Measurements from ENCODE around the gene BICDL1. TPM values are rescaled to one million over a fixed set of nuclear protein-coding genes. Genes with fewer than 3 reads are reported as not detected.

Gene BICDL1
- total RNA-seq, 2 experiments from 2014 or later = 128 to 133 TPM

GRCh38 chr12:120115692-120116440 is 126.8 kb downstream of the BICDL1 start:
- Mint-ChIP-seq H3K4me3 (peak overlapping the region; percentile 98), H3K4me1 (ENCODE audit: low read depth) (peaks cover 71% of the 10 kb centered on the region), H3K27ac (peak overlapping the region; percentile 90), H3K27me3 (ENCODE audit: low read depth) (no peaks in the 10 kb centered on the region), H3K9me3 (no peaks in the 10 kb centered on the region), H3K36me3 (ENCODE audit: low read depth) (peaks cover 22% of the 10 kb centered on the region)
- DNase-seq = peak; percentile 50
- CTCF ChIA-PET = interaction anchor here (1.1 to 1.3 kb wide), 2 partner anchors 85 to 86 kb away, joined by 3 to 4 read pairs; partner anchors contain the start of gene RPLP0
- intact Hi-C loops (cut with micrococcal nuclease) = loop anchor here (1.0 to 5.0 kb wide), 5 partner anchors 85 to 421 kb away; partner anchors contain the start of genes BICDL1, COX6A1, RNU4-1 and RPLP0

GRCh38 chr12:120116441-120116791 is 127.4 kb downstream of the BICDL1 start, which contains the start of gene RAB35:
Gene RAB35 (minus strand): TSS chr12:120116753. CDS start chr12:120116650, 103 bp downstream.
- Mint-ChIP-seq H3K27ac (peak within 1 kb of the TSS; percentile 90), H3K9me3 (no peaks in the 10 kb centered on the region), H3K4me1 (ENCODE audit: low read depth) (peaks cover 71% of the 10 kb centered on the region), H3K4me3 (peak within 1 kb of the TSS; percentile 98), H3K27me3 (ENCODE audit: low read depth) (no peaks in the 10 kb centered on the region), H3K36me3 (ENCODE audit: low read depth) (peaks cover 22% of the 10 kb centered on the region)
- intact Hi-C loops (cut with micrococcal nuclease) = loop anchor here (1.0 to 5.0 kb wide), 5 partner anchors 85 to 421 kb away; partner anchors contain the start of genes BICDL1, COX6A1, RNU4-1 and RPLP0
- CTCF ChIA-PET = interaction anchor here (1.2 to 1.3 kb wide), 2 partner anchors 29 to 85 kb away, joined by 3 to 5 read pairs; partner anchors contain the start of gene RPLP0
- no peak for DNase-seq

- peaks cover 20% of the 10 kb centered on the region for H3K36me3 Mint-ChIP-seq (ENCODE audit: low read depth)
These were observed 128.0 kb downstream of the BICDL1 start for GRCh38 chr12:120116792-120117651.

GRCh38 chr12:120117961-120118320 is 128.9 kb downstream of the BICDL1 start:
- H3K9me3 Mint-ChIP-seq = no peaks in the 10 kb centered on the region
- H3K27me3 Mint-ChIP-seq (ENCODE audit: low read depth) = no peaks in the 10 kb centered on the region
- intact Hi-C loops (cut with micrococcal nuclease) = loop anchor here (2.0 to 5.0 kb wide), 5 partner anchors 129 to 443 kb away; partner anchors contain the start of genes BICDL1, COX6A1 and RNU4-1
- DNase-seq = no peak
- H3K36me3 Mint-ChIP-seq (ENCODE audit: low read depth) = peaks cover 14% of the 10 kb centered on the region
- H3K4me1 Mint-ChIP-seq (ENCODE audit: low read depth) = peaks cover 69% of the 10 kb centered on the region
- CTCF ChIA-PET = interaction anchor here (1.1 to 1.3 kb wide), 2 partner anchors 31 kb away, joined by 3 to 4 read pairs; no protein-coding TSS in a partner anchor
- peak overlapping the region; percentile 85 for H3K27ac Mint-ChIP-seq
- peak overlapping the region; percentile 81 for H3K4me3 Mint-ChIP-seq

More at GRCh38 chr12:120116792-120117651, 128.0 kb downstream of the BICDL1 start:
- H3K4me3 Mint-ChIP-seq = peak overlapping the region; percentile 81
- peak overlapping the region; percentile 85 for H3K27ac Mint-ChIP-seq
- intact Hi-C loops (cut with micrococcal nuclease) = loop anchor here (1.0 to 5.0 kb wide), 5 partner anchors 84 to 420 kb away; partner anchors contain the start of genes BICDL1, COX6A1, RNU4-1 and RPLP0
- H3K9me3 Mint-ChIP-seq = no peaks in the 10 kb centered on the region
- DNase-seq = peak; percentile 98
- CTCF ChIA-PET = interaction anchor here (1.2 to 1.3 kb wide), 2 partner anchors 30 to 84 kb away, joined by 3 to 5 read pairs; partner anchors contain the start of gene RPLP0
- H3K4me1 Mint-ChIP-seq (ENCODE audit: low read depth) = peaks cover 72% of the 10 kb centered on the region
- H3K27me3 Mint-ChIP-seq (ENCODE audit: low read depth) = no peaks in the 10 kb centered on the region

GRCh38 chr12:120118321-120119061 is 129.5 kb downstream of the BICDL1 start:
- CTCF ChIA-PET = interaction anchor here (0.5 to 1.1 kb wide), 2 partner anchors 31 to 349 kb away, joined by 3 to 4 read pairs; no protein-coding TSS in a partner anchor
- intact Hi-C loops (cut with micrococcal nuclease) = loop anchor here (1.0 to 5.0 kb wide), 8 partner anchors 31 to 451 kb away; partner anchors contain the start of gene COX6A1
- Mint-ChIP-seq H3K27ac (peak overlapping the region; percentile 85), H3K4me1 (ENCODE audit: low read depth) (peaks cover 67% of the 10 kb centered on the region), H3K9me3 (no peaks in the 10 kb centered on the region), H3K4me3 (peak overlapping the region; percentile 81), H3K36me3 (ENCODE audit: low read depth) (peaks cover 11% of the 10 kb centered on the region), H3K27me3 (ENCODE audit: low read depth) (no peaks in the 10 kb centered on the region)
- DNase-seq = no peak

- Mint-ChIP-seq H3K4me3 (no peak overlapping the region), H3K9me3 (no peaks in the 10 kb centered on the region), H3K36me3 (ENCODE audit: low read depth) (peaks cover 7% of the 10 kb centered on the region), H3K27ac (peak overlapping the region; percentile 80), H3K27me3 (ENCODE audit: low read depth) (no peaks in the 10 kb centered on the region), H3K4me1 (ENCODE audit: low read depth) (peaks cover 73% of the 10 kb centered on the region)
- DNase-seq = peak; percentile 73
- intact Hi-C loops (cut with micrococcal nuclease) = loop anchor here (1.0 to 5.0 kb wide), 8 partner anchors 32 to 452 kb away; partner anchors contain the start of gene COX6A1
- CTCF ChIA-PET = interaction anchor here (1.1 to 1.5 kb wide), 3 partner anchors 32 to 82 kb away, joined by 3 to 9 read pairs (median 4); partner anchors contain the start of gene RPLP0
These were observed 130.4 kb downstream of the BICDL1 start for GRCh38 chr12:120119271-120119973.

GRCh38 chr12:120121343-120121742 is 132.3 kb downstream of the BICDL1 start:
- intact Hi-C loops (cut with micrococcal nuclease) = loop anchor here (1.0 to 2.0 kb wide), 5 partner anchors 80 to 245 kb away; partner anchors contain the start of genes CIT and RPLP0
- DNase-seq = no peak

GRCh38 chr12:120121766-120122293 is 132.8 kb downstream of the BICDL1 start:
- CTCF ChIA-PET = interaction anchor here (0.6 to 1.6 kb wide), 4 partner anchors 34 to 160 kb away, joined by 3 to 5 read pairs (median 4); partner anchors contain the start of gene RPLP0
- H3K9me3 Mint-ChIP-seq = no peaks in the 10 kb centered on the region
- no peak overlapping the region for H3K4me3 Mint-ChIP-seq
- intact Hi-C loops (cut with micrococcal nuclease) = loop anchor here (1.0 to 2.0 kb wide), 5 partner anchors 79 to 245 kb away; partner anchors contain the start of genes CIT and RPLP0
- peak; percentile 42 for DNase-seq
- H3K4me1 Mint-ChIP-seq (ENCODE audit: low read depth) = peaks cover 71% of the 10 kb centered on the region
- H3K27ac Mint-ChIP-seq = peak overlapping the region; percentile 30
- no peaks in the 10 kb centered on the region for H3K27me3 Mint-ChIP-seq (ENCODE audit: low read depth)
- H3K36me3 Mint-ChIP-seq (ENCODE audit: low read depth) = peaks cover 4% of the 10 kb centered on the region

More at GRCh38 chr12:120121343-120121742, 132.3 kb downstream of the BICDL1 start:
- Mint-ChIP-seq H3K36me3 (ENCODE audit: low read depth) (no peaks in the 10 kb centered on the region), H3K9me3 (no peaks in the 10 kb centered on the region), H3K27ac (peak overlapping the region; percentile 30), H3K4me1 (ENCODE audit: low read depth) (peaks cover 66% of the 10 kb centered on the region), H3K27me3 (ENCODE audit: low read depth) (no peaks in the 10 kb centered on the region), H3K4me3 (no peak overlapping the region)
- CTCF ChIA-PET = interaction anchor here (1.5 to 1.6 kb wide), 2 partner anchors 43 to 80 kb away, joined by 3 to 5 read pairs; partner anchors contain the start of gene RPLP0

- Mint-ChIP-seq H3K27ac (no peak overlapping the region), H3K9me3 (no peaks in the 10 kb centered on the region), H3K4me1 (ENCODE audit: low read depth) (peaks cover 59% of the 10 kb centered on the region), H3K4me3 (no peak overlapping the region), H3K27me3 (ENCODE audit: low read depth) (no peaks in the 10 kb centered on the region), H3K36me3 (ENCODE audit: low read depth) (peaks cover 23% of the 10 kb centered on the region)
- DNase-seq = no peak
- CTCF ChIA-PET = no interaction called here
- intact Hi-C loops (cut with micrococcal nuclease) = no loop called here
These were observed 136.0 kb downstream of the BICDL1 start for GRCh38 chr12:120125029-120125428.

- intact Hi-C loops (cut with micrococcal nuclease) = no loop called here
- peak overlapping the region; percentile 76 for H3K27ac Mint-ChIP-seq
- DNase-seq = peak; percentile 47
- H3K27me3 Mint-ChIP-seq (ENCODE audit: low read depth) = no peaks in the 10 kb centered on the region
- peaks cover 23% of the 10 kb centered on the region for H3K36me3 Mint-ChIP-seq (ENCODE audit: low read depth)
- H3K4me3 Mint-ChIP-seq = no peak overlapping the region
- peaks cover 50% of the 10 kb centered on the region for H3K4me1 Mint-ChIP-seq (ENCODE audit: low read depth)
- H3K9me3 Mint-ChIP-seq = no peaks in the 10 kb centered on the region
- CTCF ChIA-PET = no interaction called here
These were observed 137.0 kb downstream of the BICDL1 start for GRCh38 chr12:120125792-120126634.

Data from activated naive CD4-positive, alpha-beta T cell treated with anti-CD3 and anti-CD28 coated beads for 36 hours (primary cell).